Fibroblast of lung (primary cell): Measurements from ENCODE around the gene ADCY9. TPM values are rescaled to one million over a fixed set of nuclear protein-coding genes. Genes with fewer than 3 reads are reported as not detected.

Experiments
- DNase-seq, 2 donors: peaks; one replicate each; pipeline versions ENCODE4 v3.0.0 to v3.0.0-alpha.2; 2010; ENCODE audit warnings: low read depth in 2 of 2
- H2AFZ ChIP-seq: 2 replicates; pipeline ENCODE4 v1.5.1; 2012; ENCODE audit warnings: low read length, control low read depth, inconsistent platforms
- H3K27ac ChIP-seq: 2 replicates; pipeline ENCODE4 v1.5.1; 2011; ENCODE audit warnings: low read length, control low read depth; ENCODE audit not compliant: insufficient read depth
- H3K27me3 ChIP-seq: 2 replicates; pipeline ENCODE4 v1.5.1; 2011; ENCODE audit warnings: mild to moderate bottlenecking, low read length; ENCODE audit not compliant: control insufficient read depth, insufficient read depth
- H3K36me3 ChIP-seq: 2 replicates; pipeline ENCODE4 v1.5.1; 2011; ENCODE audit warnings: low read length; ENCODE audit not compliant: control insufficient read depth, insufficient read depth
- H3K4me1 ChIP-seq: 2 replicates; pipeline ENCODE4 v1.5.1; 2011; ENCODE audit warnings: low read length; ENCODE audit not compliant: control insufficient read depth, insufficient read depth; ENCODE audit errors: extremely low read depth
- H3K4me2 ChIP-seq: 2 replicates; pipeline ENCODE4 v1.5.1; 2011; ENCODE audit warnings: low read length, control low read depth; ENCODE audit not compliant: insufficient read depth; ENCODE audit errors: extremely low read depth
- H3K4me3 ChIP-seq, 4 experiments: fragments of 200-600 bp in 1 of 4; sonication (generic) in 1 of 4; replicated peaks in 1 of 4; 2 replicates each; pipeline ENCODE4 v1.5.1; 2011 to 2016; ENCODE audit warnings: low read length in 4 of 4, low read depth in 3 of 4, mild to moderate bottlenecking in 3 of 4, control low read depth in 2 of 4, inconsistent platforms in 1 of 4, mixed read lengths in 1 of 4; ENCODE audit not compliant: insufficient read depth in 1 of 4; ENCODE audit errors: control extremely low read depth in 1 of 4
- H3K79me2 ChIP-seq: 2 replicates; pipeline ENCODE4 v1.5.1; 2012; ENCODE audit warnings: mild to moderate bottlenecking, low read length, inconsistent platforms; ENCODE audit not compliant: control insufficient read depth, insufficient read depth
- H3K9ac ChIP-seq: 2 replicates; pipeline ENCODE4 v1.5.1; 2011; ENCODE audit warnings: mild to moderate bottlenecking, low read length, control low read depth; ENCODE audit not compliant: insufficient read depth
- H3K9me3 ChIP-seq: 2 replicates; pipeline ENCODE4 v1.5.1; 2012; ENCODE audit warnings: low read depth, low read length; ENCODE audit not compliant: control insufficient read depth, insufficient read depth
- H4K20me1 ChIP-seq: 2 replicates; pipeline ENCODE4 v1.5.1; 2011; ENCODE audit warnings: low read length; ENCODE audit not compliant: control insufficient read depth, insufficient read depth; ENCODE audit errors: extremely low read depth
- EZH2 ChIP-seq: IDR thresholded peaks from 2 replicates; pipeline ENCODE4 v1.5.1; 2012; ENCODE audit warnings: low read length, control low read depth, mild to moderate bottlenecking; ENCODE audit errors: missing control alignments
- polyA plus RNA-seq, 2 donors: library from polyadenylated mRNA; depleted of rRNA in 1 of 2; stranded (reverse) in 1 of 2; unstranded in 1 of 2; fragments of >200 nt; gene quantifications; 2 replicates each; pipeline ENCODE4 v1.2.1, GENCODE V29; 2011 to 2012; ENCODE audit warnings: missing spikeins in 1 of 2
- total RNA-seq: library from RNA; depleted of rRNA; stranded (reverse); fragments of >200 nt; gene quantifications from 2 replicates; pipeline ENCODE4 v1.2.1, GENCODE V29; 2014
- TF ChIP-seq, protein P1 (sequence below), 2 donors: IDR thresholded peaks in 1 of 2; conservative IDR thresholded peaks in 1 of 2; 1 replicate in 1 of 2; 2 replicates in 1 of 2; pipeline ENCODE4 v1.5.1; 2011 to 2012; ENCODE audit warnings: low read length in 2 of 2, control low read depth in 1 of 2, inconsistent platforms in 1 of 2, low read depth in 1 of 2, mild to moderate bottlenecking in 1 of 2

The ADCY9 gene
- total and polyA plus RNA-seq, 2 donors (not counting 1 experiment from before 2014, with no cell fraction given): 22.1 to 37.0 TPM

DNA sequence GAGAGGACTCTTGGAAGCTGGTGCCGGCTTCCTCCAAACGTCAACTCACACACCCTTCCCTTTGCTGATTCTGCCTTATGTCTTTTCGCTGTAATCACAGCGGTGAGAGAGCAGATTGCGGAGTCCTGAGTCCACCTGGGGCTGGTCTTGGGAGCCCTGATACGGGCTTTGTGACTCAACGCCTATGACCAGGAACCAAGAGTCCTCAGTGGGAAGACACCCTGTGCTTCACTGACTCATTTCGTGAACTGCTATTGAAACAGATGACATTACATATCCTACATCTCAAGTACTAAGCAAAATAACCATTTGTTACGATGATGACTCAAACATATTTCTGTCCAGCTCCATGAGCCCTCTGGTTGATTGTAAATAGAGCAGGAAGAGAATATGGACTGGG is 145.0 kb downstream of the ADCY9 start:
- no peak overlapping the region for H3K4me3 ChIP-seq
- H3K9me3 ChIP-seq: no peaks in the 10 kb centered on the region
- H2AFZ ChIP-seq: no peak overlapping the region
- no peaks in the 10 kb centered on the region for H4K20me1 ChIP-seq
- no peaks in the 10 kb centered on the region for H3K27me3 ChIP-seq
- H3K9ac ChIP-seq: no peak overlapping the region
- no peaks in the 10 kb centered on the region for H3K79me2 ChIP-seq
- peaks cover 4% of the 10 kb centered on the region for H3K36me3 ChIP-seq
- no peak overlapping the region for H3K27ac ChIP-seq
- H3K4me2 ChIP-seq: no peak overlapping the region
- peak; percentile 91 to 96 for DNase-seq
- H3K4me1 ChIP-seq: no peaks in the 10 kb centered on the region
- TF ChIP-seq EZH2: no peak
- TF ChIP-seq, protein P1, sequence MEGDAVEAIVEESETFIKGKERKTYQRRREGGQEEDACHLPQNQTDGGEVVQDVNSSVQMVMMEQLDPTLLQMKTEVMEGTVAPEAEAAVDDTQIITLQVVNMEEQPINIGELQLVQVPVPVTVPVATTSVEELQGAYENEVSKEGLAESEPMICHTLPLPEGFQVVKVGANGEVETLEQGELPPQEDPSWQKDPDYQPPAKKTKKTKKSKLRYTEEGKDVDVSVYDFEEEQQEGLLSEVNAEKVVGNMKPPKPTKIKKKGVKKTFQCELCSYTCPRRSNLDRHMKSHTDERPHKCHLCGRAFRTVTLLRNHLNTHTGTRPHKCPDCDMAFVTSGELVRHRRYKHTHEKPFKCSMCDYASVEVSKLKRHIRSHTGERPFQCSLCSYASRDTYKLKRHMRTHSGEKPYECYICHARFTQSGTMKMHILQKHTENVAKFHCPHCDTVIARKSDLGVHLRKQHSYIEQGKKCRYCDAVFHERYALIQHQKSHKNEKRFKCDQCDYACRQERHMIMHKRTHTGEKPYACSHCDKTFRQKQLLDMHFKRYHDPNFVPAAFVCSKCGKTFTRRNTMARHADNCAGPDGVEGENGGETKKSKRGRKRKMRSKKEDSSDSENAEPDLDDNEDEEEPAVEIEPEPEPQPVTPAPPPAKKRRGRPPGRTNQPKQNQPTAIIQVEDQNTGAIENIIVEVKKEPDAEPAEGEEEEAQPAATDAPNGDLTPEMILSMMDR (conservative IDR thresholded peaks at IDR 0.05 in 1 of 2, IDR thresholded peaks at IDR 0.05 in 1 of 2; ENCODE audit: low read depth in 1 of 2, low read length in 2 of 2): no peak

- Histone ChIP-seq H3K27me3 (no peaks in the 10 kb centered on the region), H3K9ac (no peak overlapping the region), H3K79me2 (no peaks in the 10 kb centered on the region), H4K20me1 (no peaks in the 10 kb centered on the region), H3K4me2 (no peak overlapping the region), H3K9me3 (no peaks in the 10 kb centered on the region), H2AFZ (no peak overlapping the region), H3K36me3 (peaks cover 11% of the 10 kb centered on the region), H3K27ac (no peak overlapping the region), H3K4me1 (no peaks in the 10 kb centered on the region), H3K4me3 (no peak overlapping the region)
- TF ChIP-seq, protein P1 (conservative IDR thresholded peaks at IDR 0.05 in 1 of 2, IDR thresholded peaks at IDR 0.05 in 1 of 2; ENCODE audit: low read depth in 1 of 2, low read length in 2 of 2): no peak
- TF ChIP-seq EZH2: no peak
- DNase-seq: no peak
These were observed 147.7 kb downstream of the ADCY9 start for GRCh38 chr16:3968551-3968950.

DNA sequence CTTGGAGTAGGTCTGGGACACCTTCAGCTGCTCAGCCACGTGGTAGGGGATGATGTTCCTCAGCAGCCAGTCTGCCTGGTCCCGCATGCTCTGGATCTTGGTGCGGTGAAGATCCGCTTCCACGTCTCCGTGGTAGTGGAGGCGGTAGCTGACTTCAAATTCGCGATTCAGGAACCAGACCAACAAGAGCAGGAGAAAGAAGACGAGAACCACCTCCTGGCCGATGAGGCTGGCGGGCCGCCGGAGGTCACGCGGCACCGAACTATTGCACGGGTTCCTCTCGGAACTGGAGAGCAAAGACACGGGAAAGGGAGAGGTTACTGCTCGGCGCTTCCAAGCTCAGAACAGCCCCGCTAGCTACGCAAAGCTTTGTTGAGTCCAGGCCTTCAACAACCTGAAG is 149.6 kb downstream of the ADCY9 start:
- peaks cover 11% of the 10 kb centered on the region for H3K36me3 ChIP-seq
- no peaks in the 10 kb centered on the region for H3K9me3 ChIP-seq
- H3K27ac ChIP-seq: no peak overlapping the region
- no peak overlapping the region for H3K4me3 ChIP-seq
- no peak for DNase-seq
- H2AFZ ChIP-seq: no peak overlapping the region
- no peaks in the 10 kb centered on the region for H3K79me2 ChIP-seq
- TF ChIP-seq, protein P1 (conservative IDR thresholded peaks at IDR 0.05 in 1 of 2, IDR thresholded peaks at IDR 0.05 in 1 of 2; ENCODE audit: low read depth in 1 of 2, low read length in 2 of 2): no peak
- TF ChIP-seq EZH2: no peak
- H3K4me1 ChIP-seq: no peaks in the 10 kb centered on the region
- H3K27me3 ChIP-seq: no peaks in the 10 kb centered on the region
- H3K9ac ChIP-seq: no peak overlapping the region
- no peak overlapping the region for H3K4me2 ChIP-seq
- no peaks in the 10 kb centered on the region for H4K20me1 ChIP-seq
